Astrocyte (in vitro differentiated cells and primary cell): ENCODE measurements around the gene CATSPERB.

ENCODE experiments used
- EZH2 ChIP-seq: IDR thresholded peaks from 2 replicates; pipeline ENCODE4 v1.6.1; 2012; ENCODE audit warnings: mild to moderate bottlenecking, low read length, inconsistent platforms; ENCODE audit not compliant: insufficient read depth
- TF ChIP-seq, protein P1 (sequence below): IDR thresholded peaks from 2 replicates; pipeline ENCODE4 v1.5.1; 2011; ENCODE audit warnings: low read depth, mild to moderate bottlenecking, inconsistent platforms, low read length, moderate library complexity; ENCODE audit not compliant: insufficient read depth

DNA sequence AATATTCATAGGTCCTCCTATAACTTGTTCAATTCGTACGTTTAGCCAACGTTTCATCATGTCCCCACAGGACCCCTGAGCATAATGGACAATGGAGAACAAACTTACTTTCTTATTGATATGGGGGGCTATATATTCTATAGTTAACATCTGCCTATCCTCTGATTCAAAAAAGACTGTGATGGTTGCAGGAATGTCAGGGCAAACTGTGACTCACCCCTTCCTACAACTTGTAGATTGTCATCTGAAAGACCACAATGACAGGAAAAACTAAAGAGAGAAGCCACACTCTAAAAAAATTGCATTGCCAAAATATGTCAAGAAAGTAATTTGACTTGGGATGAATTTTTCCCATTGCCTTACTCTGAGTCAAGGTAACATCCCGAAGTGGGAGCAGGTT lies 50.8 kb downstream of the CATSPERB start:
- TF ChIP-seq, protein P1, sequence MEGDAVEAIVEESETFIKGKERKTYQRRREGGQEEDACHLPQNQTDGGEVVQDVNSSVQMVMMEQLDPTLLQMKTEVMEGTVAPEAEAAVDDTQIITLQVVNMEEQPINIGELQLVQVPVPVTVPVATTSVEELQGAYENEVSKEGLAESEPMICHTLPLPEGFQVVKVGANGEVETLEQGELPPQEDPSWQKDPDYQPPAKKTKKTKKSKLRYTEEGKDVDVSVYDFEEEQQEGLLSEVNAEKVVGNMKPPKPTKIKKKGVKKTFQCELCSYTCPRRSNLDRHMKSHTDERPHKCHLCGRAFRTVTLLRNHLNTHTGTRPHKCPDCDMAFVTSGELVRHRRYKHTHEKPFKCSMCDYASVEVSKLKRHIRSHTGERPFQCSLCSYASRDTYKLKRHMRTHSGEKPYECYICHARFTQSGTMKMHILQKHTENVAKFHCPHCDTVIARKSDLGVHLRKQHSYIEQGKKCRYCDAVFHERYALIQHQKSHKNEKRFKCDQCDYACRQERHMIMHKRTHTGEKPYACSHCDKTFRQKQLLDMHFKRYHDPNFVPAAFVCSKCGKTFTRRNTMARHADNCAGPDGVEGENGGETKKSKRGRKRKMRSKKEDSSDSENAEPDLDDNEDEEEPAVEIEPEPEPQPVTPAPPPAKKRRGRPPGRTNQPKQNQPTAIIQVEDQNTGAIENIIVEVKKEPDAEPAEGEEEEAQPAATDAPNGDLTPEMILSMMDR = no peak
- TF ChIP-seq EZH2 = no peak
